ENCODE results near the gene RABL6.
"Not testable (repeated sequence)": the region's sequence is repeated elsewhere in the genome, so short reads cannot be mapped to it uniquely, and the experiment has no call there.

RABL6 gene

DNA sequence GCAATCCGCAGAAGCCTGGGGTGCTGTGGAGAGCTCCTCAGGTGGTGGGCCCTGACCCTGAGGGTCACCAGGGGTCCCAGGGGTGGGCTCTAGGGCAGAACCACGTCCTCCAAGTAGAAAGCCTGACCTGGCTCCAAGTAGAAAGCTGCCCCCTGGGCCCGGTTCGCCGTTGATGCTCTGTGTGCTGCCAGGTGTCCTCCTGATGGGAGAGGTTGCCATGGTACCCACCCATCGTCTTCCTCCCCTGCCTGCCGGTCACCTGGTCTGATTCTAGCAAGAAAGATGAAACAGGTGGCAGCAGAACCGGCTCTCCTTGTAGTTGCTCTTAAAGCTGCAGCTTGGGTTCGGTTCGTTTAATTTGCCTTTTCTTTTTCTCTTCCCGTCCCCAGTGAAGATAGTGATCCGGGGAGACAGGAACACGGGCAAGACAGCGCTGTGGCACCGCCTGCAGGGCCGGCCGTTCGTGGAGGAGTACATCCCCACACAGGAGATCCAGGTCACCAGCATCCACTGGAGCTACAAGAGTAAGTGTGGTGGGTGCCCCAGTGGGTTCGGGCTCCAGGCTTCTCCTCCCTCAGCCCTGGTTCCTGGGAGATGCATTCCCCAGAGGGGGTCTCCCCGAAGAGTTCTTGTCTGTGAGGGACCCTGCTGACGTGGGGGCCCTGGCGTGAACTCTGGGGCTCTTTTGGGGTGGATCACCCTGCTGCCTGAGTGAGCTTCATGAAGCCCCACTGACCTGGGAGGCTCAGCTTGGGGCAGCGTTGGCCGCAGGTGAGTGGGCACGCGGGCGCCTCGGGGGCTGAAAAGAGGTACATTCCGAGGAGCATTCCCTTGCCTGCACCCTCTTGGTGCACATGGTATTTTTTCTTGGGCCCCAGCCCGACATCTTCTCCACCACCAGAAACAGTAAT is 15.6 kb downstream of the RABL6 start:
- DNase-seq, result no peak

DNA sequence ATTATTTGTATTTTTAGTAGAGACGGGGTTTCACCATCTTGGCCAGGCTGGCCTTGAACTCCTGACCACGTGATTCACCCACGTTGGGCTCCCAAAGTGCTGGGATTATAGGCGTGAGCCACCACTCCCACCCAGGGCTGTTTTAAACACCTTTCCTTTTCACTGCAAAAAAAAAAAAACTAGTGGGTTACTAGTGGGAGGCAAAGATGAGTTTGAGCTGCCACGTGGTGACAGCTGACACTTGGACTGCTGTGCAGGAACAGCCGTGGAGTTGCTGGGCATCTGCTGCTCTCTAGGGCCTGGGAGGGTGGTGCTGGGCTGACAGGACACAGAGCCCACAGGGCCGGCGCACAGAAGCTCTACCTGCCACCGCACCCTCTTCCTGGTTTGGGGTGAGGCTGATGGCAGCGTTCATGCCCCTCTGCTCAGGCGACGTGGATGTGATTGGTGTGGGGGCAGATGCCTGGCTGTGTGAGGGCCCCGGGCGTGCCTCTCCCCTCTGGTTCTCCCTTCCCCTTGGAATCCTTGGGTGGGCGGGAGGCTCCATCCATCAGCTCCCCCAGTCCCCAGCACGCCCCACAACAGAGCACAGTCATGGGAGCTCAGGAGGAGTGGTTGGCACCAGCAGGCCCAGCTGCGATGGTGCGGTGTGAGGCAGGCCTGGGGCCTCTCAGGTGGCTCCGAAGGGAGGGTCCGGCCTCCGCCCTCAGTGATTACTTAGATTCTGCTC is 16.9 kb downstream of the RABL6 start:
- no peak for DNase-seq

DNA sequence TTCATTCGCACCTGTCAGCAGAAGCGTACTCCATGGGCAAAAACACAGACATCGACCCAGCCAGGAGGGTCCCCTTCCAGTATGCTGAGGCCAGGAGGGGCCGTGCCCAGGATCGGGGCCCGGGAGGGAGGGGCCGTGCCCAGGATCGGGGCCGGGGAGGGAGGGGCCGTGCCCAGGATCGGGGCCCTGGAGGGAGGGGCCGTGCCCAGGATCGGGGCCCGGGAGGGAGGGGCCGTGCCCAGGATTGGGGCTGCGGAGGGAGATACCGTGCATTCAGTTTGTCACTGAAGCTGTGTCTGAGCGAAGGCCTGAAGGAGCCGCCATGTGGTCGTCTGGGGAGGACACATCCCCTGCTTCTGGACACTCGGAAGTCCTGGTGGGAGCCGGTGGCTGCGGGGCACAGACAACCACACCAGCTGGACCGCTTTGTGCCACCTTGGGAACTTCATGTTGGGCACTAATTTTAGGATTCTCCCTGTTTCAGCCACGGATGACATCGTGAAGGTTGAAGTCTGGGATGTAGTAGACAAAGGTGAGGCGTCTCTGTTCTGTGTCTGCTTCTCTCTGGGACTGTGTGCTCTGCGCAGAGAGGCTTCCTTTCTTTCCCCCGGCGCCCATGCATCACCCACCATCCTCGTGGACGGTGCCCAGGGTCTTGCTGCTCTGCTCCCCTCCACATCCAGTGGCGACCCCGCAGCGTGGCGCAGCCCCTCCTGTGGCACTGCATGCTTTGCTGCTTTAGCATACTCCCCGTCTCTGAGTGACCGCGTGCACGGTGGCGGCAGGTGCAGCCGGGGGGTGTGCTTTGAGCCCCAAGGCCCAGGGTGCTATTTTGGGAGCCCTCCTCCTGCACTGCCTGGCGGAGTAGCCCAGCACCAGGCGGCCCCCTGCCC is 17.8 kb downstream of the RABL6 start:
- no peak for DNase-seq

DNA sequence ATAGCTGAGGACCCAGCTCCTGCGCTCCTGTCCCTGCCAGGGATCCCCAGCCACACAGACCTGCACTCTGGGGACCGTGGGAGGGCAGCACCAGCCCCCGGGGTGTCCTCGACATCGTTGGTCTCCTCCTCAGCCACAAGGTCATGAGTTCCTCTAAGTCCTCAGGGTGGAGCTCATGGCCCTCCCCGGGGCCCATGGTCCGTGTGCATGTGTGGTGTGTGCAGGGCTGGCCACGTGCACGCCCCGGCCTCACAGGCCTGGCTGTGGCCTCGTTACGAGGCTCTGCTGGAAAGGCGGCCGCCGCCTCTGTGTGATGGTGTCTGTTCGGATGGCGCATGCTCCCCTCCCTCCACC is 18.4 kb downstream of the RABL6 start:
- no peak for DNase-seq

DNA sequence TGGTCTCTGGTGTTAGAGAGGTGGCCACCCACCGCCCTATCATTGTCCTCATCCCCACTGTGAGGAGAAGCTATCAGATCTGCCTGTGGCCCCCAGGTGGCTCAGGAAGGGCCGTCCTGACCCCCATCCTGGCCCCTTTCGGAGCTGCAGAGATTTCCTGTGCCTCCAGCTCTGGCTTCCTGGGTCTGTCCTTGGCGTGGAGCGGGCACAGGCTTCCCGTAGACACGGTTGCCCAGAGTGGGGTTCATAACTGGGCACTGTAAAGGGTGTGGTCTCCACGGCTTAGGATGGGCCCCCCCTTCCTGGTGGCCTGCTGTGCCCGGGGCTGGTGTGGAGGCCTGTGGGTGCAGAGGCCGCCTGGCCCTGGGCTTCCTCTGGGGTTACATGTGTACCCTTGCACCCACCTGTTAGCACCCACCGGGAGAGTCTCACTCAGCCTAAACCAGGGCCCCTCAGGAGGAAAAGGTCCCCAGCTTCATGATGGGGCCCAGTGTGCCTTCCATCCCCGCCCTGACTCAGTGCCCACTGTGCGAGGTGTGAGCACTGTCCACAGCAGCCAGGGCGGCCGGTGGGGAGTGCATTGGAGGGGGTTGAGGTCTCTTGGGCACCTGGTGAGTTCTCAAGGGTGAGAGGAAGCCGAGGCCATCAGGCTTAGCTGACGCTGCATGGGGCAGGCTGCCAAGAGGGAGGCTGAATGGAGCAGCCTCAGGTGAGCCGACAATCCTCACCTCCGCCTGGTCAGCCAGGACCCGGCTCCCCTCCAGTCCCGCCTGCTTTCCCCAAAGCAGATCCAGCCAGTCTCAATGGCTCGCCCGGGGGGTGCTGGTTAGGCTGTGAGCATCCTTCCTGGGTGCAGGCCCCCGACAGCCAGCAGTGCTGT is 19.2 kb downstream of the RABL6 start:
- no peak for DNase-seq

DNA sequence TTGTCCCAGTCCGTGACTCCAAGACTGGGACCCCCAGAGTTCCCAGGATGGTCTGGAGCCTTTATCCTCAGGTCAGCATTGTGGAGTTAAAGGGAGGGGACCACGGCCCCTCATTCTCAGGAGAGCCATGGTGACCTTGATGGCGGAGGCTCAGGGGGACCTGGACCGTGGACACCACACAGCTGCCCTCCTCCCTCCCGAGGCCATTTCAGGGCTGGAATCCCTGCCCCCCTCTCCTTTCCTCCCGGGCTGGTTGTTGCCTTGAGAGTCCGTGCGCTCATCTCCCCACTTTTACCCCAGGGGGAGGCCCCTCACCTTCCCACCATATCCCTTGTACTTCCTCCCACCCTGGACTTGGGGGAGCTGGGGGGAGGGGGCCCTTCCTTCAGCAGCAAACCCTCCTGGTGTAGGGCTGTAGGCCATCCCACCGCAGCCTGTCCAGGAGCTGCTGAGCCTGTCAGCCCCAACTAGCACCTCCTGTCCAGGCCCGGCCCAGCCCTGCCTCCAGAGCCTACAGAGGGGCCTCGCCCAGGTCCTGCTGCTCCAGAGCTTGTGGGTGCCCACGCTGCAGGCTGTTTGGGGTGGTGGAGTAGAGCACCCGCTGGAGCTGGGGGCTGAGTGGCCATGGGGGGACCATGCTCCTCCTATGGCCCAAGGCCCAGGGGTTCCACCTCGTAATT is 20.2 kb downstream of the RABL6 start:
- DNase-seq, result no peak

DNA sequence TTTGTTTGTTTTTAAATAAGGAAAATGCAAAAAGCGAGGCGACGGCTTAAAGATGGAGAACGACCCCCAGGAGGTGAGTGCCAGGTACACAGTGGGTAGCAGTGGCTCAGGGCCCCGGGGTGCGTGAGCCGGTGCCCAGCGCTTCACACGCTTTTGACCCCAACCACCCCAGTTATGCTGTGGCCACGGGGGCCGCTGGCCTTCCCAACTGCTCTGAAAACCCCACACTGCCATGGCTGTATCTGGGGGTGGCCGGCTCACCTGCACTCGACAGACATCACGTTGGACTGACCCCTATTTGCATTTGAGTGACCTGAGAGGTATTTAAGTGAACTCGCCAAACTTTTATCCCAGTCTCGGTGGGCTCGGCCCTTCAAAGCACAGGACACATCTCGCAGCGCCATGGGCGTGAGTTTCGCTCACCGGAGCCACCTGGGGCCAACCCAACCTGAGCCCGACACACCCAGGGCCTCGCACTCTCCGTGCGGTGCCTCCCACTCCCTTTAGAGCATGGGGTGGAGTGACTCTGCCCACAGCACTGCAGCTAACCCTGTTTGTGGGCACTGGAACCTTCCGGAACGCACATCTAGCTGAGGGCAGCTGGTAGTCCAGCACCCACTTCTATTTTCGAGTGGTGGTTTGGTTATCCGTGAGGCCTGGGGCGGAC is 20.9 kb downstream of the RABL6 start:
- no peak for DNase-seq

DNA sequence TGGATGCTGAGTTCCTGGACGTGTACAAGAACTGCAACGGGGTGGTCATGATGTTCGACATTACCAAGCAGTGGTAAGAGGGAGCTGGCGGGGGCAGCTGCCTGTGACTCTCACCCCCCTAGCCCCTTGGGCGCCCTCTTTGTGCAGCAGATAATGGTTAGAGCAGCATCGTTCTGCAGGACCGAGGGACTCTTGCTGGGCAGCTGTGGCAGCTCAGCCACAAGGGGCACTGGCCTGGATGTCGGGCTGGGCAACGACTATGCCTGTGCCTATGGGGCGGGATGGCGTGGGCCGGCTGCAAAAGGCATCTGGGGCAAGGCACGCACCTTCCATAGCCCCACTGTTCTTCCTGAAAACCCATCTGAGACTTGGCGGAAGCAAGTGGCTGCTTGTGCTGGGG is 21.7 kb downstream of the RABL6 start:
- no peak for DNase-seq

DNA sequence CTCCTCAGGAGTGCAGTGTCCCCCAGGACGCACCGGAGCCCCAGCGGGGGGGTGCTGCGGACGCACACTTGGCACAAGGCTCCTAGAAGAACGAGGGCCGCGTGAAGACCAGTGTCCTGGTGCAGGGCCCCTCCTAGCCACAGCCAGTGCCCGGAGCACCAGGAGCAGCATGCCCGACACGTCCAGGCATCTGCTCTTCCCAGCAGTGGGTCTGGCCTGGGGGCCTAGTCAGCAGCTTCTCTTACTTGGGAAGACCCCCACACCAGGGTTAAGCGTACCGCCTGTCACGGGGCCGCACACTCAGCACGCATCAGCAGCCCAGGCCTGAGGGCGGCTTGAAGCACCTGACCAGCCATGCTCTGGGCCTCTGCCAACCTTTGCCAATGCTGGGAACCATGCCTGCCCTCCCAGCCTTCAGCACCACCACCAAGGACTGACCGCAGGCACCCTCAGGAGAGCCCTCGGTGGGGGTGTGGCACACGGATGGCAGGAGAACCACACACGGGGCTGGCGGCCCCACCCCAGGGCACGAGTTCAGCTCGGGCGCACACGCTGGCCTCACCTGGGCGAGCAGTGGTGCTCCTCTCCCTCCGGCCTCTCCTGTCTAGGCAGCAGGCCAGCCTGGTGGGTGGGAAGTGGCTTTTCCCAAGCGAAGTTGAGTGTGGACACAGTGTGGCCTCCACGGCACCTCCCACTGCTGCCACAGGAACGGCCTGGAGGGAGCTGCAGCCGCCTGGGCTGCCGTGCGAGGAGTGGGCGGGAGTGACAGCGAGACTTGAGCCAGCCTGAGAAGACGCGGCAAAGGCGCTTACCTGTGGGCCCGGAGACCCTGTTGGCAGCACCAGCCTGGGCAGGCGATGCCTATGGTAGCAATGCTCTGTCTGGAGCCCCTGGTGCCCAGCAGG is 22.5 kb downstream of the RABL6 start:
- DNase-seq, result no peak

DNA sequence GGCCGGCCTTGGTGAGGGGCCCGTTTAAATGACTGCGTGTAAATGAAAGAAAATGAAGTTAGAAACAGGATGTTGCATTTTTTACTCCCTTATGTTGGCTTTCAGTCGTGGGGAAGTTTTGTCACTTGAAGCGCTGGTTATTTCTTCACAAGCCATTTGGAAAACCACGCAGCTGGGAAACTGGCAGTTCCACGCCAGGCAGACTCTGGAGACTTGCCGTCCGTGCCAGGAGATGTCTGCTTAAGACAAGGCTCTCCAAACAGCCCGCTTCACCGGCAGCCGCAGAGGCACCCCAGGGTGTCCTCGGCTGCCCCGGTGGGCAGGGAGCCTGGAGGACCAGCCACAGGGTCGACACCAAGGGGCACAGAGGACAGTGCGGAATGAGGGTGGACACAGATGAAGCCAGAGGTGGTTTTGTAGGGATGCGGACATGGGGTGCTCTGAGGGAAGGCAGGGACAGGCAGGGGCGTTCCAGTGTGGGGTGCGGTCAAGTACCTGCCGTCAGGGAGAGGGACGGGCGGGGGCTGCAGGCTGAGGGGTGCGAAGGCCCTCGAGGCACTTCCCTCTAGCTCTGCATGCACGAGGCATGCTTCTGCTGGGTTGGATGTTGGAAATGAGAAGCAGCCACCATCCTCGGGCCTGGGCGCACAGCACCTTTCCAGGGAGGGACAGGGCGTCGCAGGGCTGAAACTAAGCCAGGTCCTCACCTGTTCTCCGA is 23.4 kb downstream of the RABL6 start:
- DNase-seq, result no peak

DNA sequence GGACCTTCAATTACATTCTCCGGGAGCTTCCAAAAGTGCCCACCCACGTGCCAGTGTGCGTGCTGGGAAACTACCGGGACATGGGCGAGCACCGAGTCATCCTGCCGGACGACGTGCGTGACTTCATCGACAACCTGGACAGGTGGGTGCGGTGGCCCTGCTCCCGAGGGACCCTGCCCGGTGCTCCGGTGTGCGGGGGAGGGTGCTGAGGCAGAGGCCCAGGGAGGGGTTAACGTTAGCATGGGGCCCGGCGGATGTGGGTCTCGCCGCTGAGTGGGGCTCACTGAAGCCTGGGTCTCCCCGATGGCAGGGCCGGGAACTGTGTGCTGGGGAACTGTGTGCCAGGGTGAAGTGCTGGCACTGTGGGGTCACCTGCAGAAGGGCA is 24.0 kb downstream of the RABL6 start:
- DNase-seq, result no peak

DNA sequence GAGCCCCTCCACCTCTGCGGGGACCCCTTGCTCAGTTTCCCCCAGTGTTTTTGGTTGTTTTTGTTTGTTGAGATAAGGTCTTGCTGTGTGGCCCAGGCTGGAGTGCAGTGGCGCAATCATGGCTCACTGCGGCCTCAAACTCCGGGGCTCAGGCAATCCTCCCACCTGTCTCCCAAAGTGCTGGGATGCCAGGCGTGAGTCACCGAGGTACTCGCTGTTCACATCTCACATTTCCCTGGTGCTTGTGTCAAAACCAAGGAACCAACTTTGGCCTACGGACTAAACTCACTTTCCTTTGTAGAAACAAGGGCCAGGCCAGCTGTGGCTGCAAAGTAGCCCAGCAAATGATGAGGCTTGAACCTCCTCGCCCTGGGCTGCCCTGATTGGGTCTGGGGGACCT is 24.8 kb downstream of the RABL6 start:
- no peak for DNase-seq

DNA sequence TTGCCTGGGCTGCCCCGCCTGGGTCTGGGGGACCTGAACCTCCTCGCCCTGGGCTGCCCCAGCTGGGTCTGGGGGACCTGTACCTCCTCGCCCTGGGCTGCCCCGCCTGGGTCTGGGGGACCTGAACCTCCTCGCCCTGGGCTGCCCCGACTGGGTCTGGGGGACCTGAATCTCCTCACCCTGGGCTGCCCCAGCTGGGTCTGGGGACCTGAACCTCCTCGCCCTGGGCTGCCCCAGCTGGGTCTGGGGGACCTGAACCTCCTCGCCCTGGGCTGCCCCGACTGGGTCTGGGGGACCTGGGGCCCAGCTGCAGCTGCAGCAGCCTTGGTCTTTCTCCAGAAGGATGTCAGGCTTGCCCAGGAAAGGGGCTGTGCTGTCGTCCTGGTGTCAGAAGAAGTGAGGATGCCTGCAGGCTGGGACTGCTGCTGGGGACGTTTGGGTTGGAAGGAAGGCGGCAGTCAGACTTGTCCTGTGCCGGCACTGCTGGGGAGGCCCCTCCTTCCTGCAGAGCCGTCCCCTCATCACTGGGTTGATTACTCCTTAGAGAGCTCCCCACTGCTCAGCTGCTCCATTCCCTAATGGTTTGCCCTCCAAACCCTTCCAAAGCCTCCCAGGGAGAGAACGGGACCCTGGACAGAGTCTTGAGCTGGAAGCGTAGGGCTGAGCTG is 25.8 kb downstream of the RABL6 start:
- DNase-seq, result not testable (repeated sequence)

DNA sequence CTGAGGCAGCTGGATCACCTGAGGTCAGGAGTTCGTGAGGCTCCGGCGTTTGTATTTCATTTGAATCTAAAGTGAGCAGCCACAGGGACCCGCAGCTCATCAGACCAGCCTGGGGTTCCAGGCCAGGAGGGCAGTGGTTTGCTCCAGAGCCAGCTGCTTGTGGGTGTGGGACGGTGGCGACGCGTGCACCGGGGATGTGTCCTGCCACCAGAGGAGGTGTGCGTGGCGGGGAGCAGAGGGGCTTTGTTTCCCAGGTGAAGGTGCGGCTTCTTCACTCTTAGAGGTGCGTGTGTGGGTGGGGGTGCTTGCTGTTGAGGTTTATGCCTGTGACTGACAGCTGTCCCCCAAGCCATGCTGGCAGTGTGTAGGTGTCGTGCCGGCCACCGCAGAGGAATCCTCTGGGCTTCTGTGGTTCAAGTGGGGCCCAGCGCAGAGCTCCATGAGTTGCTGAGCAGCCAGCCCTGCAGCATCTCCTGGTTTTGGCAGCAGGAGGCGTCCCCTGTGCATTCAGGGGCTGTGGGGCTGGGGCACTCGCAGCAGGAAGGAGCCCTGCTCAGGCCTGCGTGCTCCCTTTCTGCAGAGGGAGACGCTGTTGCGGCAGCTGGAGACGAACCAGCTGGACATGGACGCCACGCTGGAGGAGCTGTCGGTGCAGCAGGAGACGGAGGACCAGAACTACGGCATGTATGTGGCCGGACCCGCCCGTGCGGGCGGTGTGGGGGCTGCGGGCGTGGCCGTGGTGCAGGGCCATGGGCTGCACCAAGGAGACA is 27.6 kb downstream of the RABL6 start:
- no peak for DNase-seq

DNA sequence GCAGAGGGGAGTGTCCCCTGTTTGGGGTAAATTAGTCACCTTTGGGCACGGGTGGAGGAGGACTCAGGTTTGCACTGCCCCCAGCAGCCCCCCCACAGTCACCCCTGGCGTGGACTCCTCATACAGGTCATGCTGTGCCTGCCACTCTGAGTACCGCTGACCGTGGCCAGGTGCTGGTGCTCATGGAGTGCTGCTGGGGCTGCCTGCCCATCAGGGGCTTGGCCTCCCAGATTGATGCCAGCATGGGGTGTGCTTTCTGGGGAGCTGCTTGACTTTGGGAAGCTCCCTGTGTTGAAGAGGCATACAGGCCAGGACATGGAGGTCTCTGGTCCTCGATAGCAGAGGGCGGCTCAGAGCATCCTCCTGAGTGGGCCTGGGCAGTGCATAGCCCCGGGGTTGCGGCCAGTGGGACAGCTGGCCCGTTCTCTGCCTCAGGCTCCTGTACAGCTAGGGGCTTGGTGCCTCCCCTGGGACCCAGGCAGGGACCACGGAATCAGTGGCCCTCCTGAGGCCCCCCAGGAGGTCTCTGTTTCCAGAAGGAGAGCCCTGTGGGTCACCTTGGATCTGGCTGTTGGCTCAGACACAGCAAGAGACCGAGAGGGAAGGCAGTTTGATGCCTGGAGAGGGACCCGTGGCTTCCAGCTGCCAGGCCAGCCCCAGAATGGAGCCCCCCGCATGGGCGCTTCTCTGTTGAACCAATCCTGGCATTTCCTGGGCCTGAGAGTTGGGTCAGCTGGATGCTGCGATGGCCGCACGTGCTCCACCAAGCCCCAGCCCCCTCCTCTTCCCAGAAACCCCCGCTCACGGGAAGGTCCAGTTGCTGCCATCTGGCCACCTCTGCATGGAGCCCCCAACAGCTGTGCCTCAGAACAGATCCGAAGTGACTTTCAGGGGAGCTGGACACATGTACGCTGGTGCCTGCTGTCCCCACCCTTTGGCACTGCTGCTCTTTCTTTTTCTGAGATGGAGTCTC is 28.5 kb downstream of the RABL6 start:
- no peak for DNase-seq

DNA sequence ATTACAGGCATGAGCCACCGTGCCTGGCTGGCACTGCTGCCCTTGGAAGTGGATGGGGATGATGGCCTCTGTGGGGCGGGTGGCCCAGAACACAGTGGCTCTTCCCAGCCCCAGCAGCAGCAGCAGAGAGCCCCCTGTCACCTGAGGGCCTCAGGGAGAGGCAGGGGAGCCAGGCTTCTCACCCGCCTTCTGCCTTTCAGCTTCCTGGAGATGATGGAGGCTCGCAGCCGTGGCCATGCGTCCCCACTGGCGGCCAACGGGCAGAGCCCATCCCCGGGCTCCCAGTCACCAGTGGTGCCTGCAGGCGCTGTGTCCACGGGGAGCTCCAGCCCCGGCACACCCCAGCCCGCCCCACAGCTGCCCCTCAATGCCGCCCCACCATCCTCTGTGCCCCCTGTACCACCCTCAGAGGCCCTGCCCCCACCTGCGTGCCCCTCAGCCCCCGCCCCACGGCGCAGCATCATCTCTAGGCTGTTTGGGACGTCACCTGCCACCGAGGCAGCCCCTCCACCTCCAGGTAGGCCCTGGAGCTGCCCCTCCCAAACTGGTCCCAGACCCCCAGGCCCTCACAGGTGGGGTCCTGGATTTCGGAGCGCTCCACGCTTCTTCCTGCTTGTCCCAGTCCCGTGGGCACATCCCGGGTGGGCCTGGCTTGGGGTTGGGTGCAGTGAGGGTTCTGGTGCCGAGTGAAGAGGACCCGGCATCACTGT is 29.6 kb downstream of the RABL6 start:
- no peak for DNase-seq

All from NCI-H2171 treated with DMSO at 0.1 percent for 48 hours (cell line).